GM12891 (cell line): ENCODE data around the gene SF1.

ENCODE experiments used
- POLR2A ChIP-seq: IDR thresholded peaks from 2 replicates; pipeline ENCODE4 v1.6.1; 2011; ENCODE audit warnings: low read depth, low read length, control low read depth
- POLR2AphosphoS5 ChIP-seq: IDR thresholded peaks from 2 replicates; pipeline ENCODE4 v1.6.1; 2011; ENCODE audit warnings: low read depth, low read length, control low read depth
- SPI1 ChIP-seq: IDR thresholded peaks from 2 replicates; pipeline ENCODE4 v1.6.1; 2011; ENCODE audit warnings: low read depth, low read length, control low read depth
- TAF1 ChIP-seq: IDR thresholded peaks from 2 replicates; pipeline ENCODE4 v1.6.1; 2011; ENCODE audit warnings: low read depth, low read length, control low read depth

DNA sequence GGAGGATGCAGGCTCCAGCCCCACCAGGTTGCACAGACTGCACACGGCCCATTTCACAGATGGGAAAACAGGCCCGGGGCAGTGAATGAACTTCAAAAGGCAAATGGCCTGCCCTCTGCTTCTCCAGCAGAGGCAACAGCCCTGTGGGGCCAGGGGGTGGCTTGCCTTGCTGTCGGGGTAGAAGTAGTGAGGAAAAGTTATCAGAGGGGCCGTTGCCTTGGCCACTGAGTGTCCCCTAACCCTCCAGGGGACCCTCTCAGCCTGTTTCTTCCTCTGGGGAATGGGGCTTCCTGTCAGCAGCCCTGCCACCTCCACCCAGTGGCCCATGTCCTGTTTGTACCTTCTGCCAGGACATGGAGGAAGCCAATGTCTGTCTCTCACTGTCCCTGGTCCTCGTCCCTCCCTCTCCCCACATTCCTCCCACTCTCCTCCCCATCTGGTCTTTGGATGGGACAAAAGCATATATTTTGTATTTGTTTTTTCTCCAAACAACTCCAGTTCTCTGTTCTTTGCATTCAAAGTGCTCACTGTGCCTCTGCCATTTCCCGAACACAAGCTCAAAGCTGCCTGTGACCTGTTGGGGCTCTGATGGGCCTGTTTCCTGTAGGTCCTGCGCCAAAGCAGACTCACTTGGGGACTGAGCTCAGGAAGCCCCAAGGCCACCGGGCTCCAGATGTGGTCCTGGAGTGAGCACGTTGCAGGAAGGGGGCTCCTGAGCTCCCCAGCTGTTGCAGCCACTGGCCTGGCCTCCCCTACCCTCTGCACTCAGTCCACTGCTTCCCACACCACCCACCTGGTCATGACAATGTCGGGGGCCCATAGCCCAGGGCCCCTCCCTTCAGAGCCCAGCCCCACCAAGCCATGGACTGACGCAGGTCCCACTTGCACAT lies 15.2 kb upstream of the SF1 start:
- TF ChIP-seq POLR2AphosphoS5 = no peak
- no peak for TF ChIP-seq POLR2A
- no peak for TF ChIP-seq SPI1
- no peak for TF ChIP-seq TAF1
